ENCODE measurements around the gene VOPP1.

Gene VOPP1

DNA sequence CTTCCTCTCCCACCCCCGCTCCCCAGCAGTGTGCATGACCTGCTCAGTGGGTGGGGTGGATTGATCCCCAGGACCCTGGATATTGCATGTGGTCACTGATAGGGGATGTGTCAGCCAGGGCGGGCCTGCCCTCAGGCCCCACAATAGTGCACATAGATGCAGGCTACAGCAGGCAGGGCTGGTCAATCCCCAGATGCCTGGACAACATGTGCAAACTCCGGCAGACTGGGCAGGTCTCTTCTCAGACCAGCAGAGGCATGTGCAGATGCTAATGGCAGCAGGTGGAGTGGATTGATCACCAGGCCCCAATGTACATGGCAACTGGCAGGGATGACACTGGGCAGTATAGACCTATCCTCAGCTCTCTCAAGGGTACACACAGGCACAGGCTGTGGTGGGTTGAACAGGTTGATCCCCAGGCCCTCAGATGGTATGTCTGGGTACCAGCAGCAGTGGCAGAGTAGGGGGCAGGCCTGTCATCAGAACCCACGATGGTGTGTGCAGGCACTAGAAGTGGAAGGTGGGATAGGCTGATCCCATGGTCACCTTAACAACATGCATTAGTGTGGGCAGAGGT lies 108.5 kb downstream of the VOPP1 start:
- H3K4me3 ChIP-seq (ENCODE audit: low read depth, low read length), result no peak overlapping the region
- DNase-seq (ENCODE audit: low read depth), result no peak
- no peak for TF ChIP-seq CTCF (IDR thresholded peaks at IDR 0.05; ENCODE audit: control insufficient read depth, extremely low read depth, insufficient read depth)

DNA sequence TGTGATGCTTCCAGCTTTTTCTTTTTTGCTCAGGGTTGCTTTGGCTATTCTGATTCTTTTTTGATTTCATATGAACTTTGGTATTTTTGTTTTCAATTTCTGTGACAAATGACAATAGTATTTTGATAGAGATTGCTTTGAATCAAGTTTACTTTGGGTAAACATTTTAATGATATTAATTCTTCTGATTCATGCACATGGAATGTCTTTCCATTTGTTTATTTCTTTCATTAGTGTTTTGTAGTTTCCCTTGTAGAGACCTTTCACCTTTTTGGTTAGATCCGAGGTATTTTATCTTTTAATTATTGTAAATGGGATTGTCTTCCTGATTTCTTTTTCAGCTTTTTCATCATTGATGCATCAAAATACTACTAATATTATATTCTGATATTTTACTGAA lies 114.0 kb downstream of the VOPP1 start:
- TF ChIP-seq CTCF (IDR thresholded peaks at IDR 0.05; ENCODE audit: control insufficient read depth, extremely low read depth, insufficient read depth), result no peak
- H3K4me3 ChIP-seq (ENCODE audit: low read depth, low read length), result no peak overlapping the region
- DNase-seq (ENCODE audit: low read depth), result no peak

DNA sequence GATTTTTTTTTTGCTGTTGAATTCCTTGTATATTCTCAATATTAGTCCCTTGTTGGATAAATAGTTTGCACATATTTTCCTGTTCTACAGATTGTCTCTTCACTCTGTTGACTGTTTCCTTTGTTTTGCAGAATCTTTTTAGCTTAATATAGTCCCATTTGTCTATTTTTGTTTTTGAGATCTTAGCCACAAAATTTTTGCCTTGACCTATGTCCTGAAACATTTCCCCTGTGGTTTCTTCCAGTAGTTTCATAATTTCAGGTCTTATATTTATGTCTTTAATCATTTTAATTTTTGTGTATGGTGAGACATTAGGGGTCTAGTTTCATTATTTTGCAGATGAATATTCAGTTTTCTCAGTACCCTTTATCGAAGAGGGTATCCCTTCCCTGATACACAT lies 114.5 kb downstream of the VOPP1 start:
- no peak for TF ChIP-seq CTCF (IDR thresholded peaks at IDR 0.05; ENCODE audit: control insufficient read depth, extremely low read depth, insufficient read depth)
- H3K4me3 ChIP-seq (ENCODE audit: low read depth, low read length), result no peak overlapping the region
- no peak for DNase-seq (ENCODE audit: low read depth)

GRCh38 chr7:55452971-55453370 lies 119.3 kb downstream of the VOPP1 start:
- no peak for TF ChIP-seq CTCF (IDR thresholded peaks at IDR 0.05; ENCODE audit: control insufficient read depth, extremely low read depth, insufficient read depth)
- no peak overlapping the region for H3K4me3 ChIP-seq (ENCODE audit: low read depth, low read length)
- no peak for DNase-seq (ENCODE audit: low read depth)

DNA sequence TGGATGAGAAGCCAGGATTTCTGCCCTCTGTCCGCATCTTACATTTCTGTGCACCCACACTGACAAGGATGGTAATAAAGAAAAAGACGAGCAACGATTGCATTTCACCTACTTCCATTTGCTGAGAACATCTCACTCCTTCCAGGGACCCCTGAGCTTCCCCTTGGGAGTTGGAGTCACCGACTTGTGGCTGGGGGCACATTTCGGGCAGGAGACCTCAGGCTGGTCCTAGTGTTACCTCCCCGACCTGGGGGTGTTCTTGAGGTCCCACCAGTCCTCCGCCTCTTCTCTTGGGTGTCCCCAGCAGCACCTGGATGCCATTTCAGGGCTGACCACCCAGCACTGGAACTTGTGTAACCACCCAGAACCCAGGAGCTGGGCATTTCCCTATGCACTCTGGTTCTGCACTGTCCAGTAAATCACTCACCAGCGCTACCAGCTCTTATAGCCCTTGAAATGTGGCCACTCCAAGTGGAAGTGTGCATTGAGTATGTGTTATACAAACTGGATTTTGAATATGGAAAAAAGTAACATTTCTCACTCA lies 122.2 kb downstream of the VOPP1 start:
- no peak for DNase-seq (ENCODE audit: low read depth)
- H3K4me3 ChIP-seq (ENCODE audit: low read depth, low read length), result no peak overlapping the region
- TF ChIP-seq CTCF (IDR thresholded peaks at IDR 0.05; ENCODE audit: control insufficient read depth, extremely low read depth, insufficient read depth), result no peak

- no peak overlapping the region for H3K4me3 ChIP-seq (ENCODE audit: low read depth, low read length)
- no peak for DNase-seq (ENCODE audit: low read depth)
Observed at GRCh38 chr7:55449205-55449991, 122.9 kb downstream of the VOPP1 start.

More at GRCh38 chr7:55449205-55449991, 122.9 kb downstream of the VOPP1 start:
- no peak for TF ChIP-seq CTCF (IDR thresholded peaks at IDR 0.05; ENCODE audit: control insufficient read depth, extremely low read depth, insufficient read depth)
